GM21526 (cell line): ENCODE measurements around the gene RRH.
"Not testable (repeated sequence)": the region's sequence is repeated elsewhere in the genome, so short reads cannot be mapped to it uniquely, and the experiment has no call there.

Experiments
- ATAC-seq: cut with Tn5 transposase; IDR thresholded peaks from one replicate; pipeline ENCODE4 v1.9.1; 2021; ENCODE audit warnings: moderate library complexity; ENCODE audit not compliant: unreplicated experiment, low FRiP score

The RRH gene

DNA sequence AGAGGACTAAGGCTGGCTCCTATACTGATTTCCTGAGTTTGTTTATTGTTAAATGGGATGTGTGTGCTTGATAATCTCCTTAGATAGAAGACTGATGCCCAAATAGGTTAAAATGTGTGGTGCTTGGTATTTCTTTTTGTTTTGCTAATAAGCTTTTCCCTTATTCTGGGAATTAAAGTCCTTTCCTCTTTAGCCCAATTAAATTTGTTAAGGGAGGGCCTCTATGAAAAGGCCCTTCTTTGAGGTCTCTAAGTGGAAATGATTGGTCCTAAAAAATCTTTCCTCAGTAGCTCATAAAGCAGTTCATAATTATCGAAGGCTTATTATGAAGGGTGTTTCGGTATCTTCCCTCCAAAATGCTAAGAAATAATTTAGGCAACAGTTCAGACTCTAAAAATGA, at the start of gene RRH:
RRH (plus strand) TSS at position 301 of the 400 bp plus-strand sequence; CDS start at position 357, 56 bp downstream.
- ATAC-seq, result no peak

DNA sequence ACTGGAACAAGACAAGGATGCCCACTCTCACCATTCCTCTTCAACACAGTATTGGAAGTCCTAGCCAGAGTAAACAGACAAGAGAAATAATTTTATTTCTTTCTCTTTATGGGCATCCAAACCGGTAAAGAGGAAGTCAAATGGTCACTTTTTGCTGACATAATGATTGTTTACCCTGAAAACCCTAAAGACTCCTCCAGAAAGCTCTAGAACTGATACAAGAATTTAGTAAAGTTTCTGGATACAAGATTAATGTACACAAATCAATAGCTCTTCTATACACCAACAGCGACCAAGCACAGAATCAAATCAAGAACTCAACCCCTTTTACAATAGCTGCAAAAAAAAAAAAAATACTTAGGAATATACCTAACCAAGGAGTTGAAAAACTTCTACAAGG, 45.7 kb upstream of the RRH start:
- ATAC-seq, result not testable (repeated sequence)

GRCh38 chr4:109786846-109787245, 40.9 kb upstream of the RRH start:
- ATAC-seq, result no peak

DNA sequence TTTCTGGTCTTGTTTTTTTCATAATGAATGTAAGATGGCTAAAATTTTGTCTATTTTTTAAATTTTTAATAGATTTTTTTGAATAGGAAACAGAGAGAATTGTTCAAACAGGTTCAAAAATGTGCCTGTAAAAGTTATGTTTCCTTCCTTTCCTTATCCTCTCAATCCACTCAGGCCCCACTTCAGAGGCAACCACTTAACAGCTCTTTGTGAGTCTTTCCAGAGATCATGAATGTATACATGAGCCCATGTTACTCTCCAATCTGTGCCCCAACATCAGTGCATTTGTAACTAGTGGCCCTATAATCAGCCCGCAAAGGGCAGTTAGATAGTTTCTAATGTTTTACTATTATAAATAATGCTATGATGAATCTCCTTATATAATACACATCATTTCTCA, 40.0 kb upstream of the RRH start:
- no peak for ATAC-seq

- no peak for ATAC-seq
Measured at GRCh38 chr4:109795059-109795458, 32.7 kb upstream of the RRH start.

DNA sequence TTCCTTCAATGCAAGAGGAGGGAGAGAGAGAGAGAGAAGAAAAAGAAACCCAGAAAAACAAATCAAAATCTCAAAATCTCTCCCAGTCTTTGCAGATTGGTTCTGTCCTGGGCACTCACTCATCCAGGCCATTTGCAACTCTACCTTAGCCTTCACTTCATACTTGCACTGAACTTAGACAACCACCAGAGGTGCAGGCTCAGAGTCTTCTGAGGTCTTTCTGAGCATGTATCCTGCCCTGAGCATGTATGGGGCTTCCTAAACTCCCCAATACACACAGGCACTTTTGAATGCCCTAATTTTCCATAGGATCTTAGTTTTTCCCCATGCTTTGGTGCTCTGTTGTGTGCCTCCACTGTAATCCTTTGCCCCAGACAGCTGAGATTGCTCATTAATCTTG, 28.9 kb upstream of the RRH start:
- no peak for ATAC-seq

DNA sequence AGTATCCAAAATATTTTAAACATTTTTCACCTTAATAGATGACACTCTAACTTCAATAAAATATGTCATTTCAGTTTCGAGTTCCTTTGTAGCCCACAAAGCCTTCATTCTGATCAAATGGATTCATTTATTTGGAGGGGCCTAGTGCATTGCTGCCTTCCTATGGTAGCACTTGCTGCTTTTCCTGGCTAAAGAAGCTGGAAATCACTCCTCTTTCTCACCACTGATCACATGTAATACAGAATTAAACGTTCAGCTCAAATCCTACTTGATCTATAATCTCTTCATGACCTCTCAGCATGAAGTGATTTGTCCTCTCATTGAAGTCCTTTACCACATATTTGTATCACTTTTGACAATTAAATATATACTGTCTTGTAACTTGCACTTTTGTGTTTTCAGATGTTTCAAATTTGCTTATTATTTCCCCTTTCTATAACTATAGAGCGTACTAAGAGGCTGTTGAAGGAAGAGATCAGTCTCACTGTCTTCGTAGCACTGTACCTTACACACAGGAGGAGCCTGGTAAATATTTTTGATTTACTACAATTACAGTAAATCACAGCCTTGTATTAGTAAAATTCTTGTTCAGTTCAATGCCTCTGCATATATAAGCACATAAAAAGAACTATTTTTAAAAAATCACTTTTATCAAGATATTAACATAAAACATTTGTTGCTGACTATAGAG, 26.5 kb upstream of the RRH start:
- ATAC-seq, result no peak

- ATAC-seq, result no peak
Measured at GRCh38 chr4:109801895-109802319, 25.9 kb upstream of the RRH start, which contains the start of gene CFI. TSS of gene CFI (minus strand) at chr4:109801999. CDS start at chr4:109801971, 28 bp downstream.

DNA sequence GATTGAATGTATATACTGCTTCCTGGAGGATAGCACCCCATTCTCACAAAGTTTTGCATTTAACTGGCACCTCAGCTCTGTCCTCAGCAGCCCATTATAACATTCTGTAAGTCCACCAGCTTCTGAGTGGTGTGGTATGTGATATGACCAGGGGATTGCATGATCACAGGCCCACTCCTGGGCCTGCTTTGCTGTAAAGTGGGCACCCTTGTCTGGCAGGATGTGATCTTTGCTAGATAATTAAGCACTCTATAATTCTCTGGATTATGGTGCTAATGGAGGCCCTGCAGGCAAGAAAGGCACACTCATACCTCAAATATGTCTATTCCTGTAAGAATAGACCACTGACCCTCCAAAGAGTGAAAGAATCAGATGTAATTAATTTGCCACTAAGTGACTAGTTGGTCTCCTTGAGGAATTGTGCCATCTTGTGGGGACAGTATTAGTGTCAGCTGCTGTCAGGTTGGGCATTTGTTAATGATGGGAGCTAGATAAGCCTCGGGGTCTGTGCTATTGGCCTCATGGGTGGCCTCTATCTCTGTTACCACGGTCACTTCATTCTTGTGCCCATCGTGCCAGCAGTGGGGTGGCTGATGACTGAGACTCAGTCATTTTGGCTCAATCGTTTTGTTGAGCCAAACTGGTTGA, 23.7 kb upstream of the RRH start:
- ATAC-seq, result peak; percentile 71

- ATAC-seq, result no peak
Measured at GRCh38 chr4:109809655-109810054, 18.1 kb upstream of the RRH start.

DNA sequence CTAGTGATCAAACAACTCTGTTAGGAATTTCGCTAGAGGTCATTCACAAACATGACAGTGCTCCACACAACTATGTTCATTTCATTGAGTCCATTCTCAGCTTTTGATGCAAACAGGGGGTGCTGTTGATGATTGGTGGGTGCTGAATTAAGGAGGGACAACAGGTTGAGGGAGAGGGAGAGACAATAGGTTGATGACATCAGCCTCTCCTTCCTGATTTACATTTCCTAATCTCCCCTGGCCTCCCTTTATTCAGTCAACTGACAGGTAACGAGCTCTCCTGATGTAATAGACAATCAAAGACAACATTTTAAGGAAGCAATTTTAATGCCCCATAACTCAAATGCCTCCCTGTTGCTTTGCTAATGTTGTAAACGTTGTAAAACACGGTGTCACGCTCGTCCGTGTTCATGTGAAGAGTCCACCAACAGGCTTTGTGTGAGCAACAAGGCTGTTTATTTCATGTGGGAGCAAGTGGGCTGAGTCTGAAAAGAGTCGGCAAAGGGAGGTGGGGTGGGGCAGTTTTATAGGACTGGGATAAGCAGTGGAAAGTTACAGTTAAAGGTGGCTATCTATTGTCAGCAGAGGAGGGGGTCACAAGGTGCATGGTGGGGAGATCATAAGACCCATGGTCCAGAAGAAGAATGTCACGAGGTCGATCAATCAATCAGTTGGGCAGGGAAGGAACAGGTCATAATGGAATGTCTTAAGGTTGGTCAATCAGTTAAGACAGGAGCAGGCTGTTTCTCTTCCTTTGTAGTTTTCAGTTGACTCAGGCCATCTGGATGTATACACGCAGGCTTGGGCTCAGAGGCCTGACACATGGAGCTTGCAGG, 17.0 kb upstream of the RRH start:
- no peak for ATAC-seq

DNA sequence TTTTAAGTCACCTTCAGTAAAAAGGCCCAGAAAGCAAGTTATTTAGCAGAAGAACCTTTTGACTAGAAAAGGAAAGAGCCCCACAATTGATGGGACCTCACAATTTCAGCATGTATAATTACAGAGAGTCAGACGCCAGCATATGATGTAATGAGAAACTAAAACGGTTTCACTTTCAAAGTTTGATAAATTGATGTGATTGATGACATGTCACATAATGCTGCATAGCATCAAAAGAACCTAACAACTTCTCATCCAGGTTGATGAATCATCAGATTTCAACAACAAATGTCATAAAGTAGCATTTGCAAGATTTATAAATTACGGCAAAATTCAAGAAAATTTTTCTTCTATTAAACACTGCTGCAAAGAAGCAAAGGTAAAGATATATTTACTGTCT, 16.1 kb upstream of the RRH start:
- ATAC-seq, result no peak

DNA sequence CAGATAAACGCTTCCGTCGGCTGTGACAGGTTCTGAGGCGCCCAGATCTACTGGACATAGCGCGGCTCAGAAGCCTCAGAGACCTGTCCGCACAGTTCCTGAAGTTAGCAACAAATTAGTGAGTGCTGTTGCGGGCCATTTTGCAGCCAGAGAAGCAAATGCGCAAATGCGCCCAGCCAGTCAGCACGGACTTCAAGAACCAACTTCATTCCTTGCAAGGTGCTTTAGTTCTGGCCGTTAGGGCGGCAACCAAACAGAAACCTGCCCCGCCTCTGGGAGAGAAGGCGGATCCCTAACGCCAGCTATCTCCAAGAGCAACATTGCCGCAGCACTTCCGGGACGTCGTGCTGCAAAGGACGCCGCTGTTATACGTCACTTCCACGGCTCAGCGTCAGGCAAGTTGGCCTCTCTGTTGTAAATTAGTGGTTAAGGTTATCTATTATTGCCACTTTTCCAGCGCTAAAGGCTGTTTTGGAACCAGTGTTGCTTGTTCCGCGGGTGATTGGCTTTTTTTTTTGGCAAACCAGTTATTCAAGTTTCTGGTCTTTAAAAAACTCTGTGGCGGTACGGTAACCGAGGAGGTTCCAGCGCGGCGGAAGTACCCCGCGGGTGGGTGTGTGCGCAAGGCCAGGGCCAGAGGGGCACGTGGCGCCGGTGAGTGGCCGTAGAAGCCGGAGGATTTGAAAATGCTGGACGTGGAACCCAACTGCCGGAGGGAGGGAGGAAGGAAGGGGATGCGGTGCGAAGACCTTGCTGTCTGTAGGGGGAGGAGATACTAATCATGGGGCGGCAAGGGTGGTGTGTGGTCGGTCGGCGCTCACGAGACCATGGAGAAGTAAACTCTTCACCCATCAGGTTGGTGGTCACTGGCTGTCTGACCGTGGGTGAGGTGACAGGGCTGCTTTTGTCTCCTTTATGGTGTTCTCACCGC, 12.4 kb upstream of the RRH start, which contains the start of gene GAR1:
GAR1 (plus strand) TSS at position 612 of the 931 bp plus-strand sequence. CDS start 403 bp downstream, outside the sequence.
- peak; percentile 99 for ATAC-seq

DNA sequence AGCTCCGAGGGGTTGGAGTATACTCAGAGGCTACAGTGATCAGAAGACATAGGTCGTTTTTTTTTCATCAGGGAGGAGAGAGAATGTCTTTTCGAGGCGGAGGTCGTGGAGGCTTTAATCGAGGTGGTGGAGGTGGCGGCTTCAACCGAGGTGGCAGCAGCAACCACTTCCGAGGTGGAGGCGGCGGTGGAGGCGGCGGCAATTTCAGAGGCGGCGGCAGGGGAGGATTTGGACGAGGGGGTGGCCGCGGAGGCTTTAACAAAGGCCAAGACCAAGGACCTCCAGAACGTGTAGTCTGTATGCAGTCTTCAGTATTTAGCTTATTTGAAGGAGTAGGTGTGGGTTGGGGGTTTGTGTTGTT, 11.7 kb upstream of the RRH start:
- ATAC-seq, result no peak

- no peak for ATAC-seq
Measured at GRCh38 chr4:109816894-109817293, 10.9 kb upstream of the RRH start.

DNA sequence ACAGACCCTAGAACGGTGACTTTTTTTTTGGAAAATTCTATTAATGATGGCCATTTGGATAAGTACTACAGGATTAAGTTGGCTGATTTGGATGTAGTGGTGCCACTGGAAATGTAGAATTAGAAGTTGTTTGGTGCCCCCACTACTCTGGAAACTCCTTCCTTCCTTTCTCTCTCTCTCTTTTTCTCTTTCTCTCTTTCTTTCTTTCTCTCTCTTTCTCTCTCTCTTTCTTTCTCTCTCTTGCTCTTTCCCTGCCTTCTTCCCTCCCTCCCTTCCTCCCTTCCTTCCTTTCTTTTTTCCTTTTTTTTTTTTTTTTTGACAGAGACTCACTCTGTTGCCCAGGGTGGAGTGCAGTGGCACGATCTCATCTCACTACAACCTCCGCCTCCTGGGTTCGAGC, 9.5 kb upstream of the RRH start:
- ATAC-seq, result no peak

DNA sequence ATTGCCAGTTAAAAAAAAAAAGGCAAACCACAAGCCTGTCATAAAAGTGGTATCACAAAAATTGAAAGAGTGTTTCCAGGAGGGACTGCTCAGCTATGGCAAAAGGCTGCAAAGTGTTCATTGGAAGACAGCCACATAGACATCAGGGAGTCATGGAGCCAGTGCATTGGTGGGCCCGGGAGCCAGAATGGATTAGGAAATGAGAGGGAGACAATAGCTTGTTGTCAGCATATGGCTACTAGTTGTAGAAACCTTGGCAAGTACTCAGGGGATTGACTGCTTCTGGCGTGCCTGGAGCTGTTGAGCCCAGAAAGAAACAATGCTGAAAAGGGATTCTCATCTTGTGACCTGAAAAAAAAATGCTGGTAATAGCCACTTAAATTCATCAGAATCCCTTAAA, 7.2 kb upstream of the RRH start:
- ATAC-seq, result no peak

DNA sequence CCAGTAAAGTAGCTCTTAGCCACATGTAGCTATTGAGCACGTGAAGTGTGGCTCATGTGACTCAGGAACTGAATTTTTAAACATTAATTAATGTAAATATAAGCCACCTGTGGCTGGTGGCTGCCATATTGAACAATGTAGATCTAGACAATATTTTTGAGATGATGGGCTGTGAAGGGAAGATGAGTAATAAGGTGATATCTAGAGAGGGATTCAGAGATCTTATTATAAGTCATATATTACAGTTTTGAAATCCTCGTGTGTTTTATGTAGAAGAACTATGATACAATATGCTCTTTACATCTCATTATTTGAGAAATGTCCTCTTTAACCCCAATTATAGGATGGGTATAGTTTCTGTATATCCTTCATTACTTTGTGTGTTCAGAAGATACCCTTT, 6.6 kb upstream of the RRH start:
- ATAC-seq, result no peak

GRCh38 chr4:109826719-109827118, 1.1 kb upstream of the RRH start:
- no peak for ATAC-seq

GRCh38 chr4:109833756-109834155, 6.0 kb downstream of the RRH start:
- no peak for ATAC-seq
